CD4-positive, alpha-beta T cell treated with Interleukin-17A for 1 hour (primary cell): Measurements from ENCODE around the gene ST6GAL2.

Experiments used
- DNase-seq: peaks from one replicate; pipeline ENCODE4 v3.0.0-alpha.2; 2020

The ST6GAL2 gene

GRCh38 chr2:106825161-106825560 lies 60.8 kb downstream of the ST6GAL2 start:
- no peak for DNase-seq

DNA sequence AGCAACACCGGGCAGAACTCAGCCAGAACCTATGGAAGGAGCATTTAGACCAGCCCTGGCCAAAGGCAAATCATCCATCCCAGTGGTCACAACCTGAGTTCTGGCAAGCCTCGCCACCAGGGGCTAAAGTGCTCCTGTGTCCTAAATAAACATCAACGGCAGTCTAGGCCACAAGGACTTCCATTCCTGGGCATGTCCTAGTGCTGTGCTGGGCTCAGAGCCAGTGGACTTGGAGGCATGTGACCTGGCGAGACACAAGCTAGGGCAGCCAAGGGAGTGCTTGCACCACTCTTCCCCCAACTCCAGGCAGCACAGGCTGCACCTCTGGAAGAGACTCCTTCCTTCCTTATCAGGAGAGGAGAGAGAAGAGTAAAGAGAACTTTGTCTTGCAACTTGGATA lies 69.0 kb downstream of the ST6GAL2 start:
- DNase-seq, result no peak

GRCh38 chr2:106812841-106813240 lies 73.1 kb downstream of the ST6GAL2 start:
- DNase-seq, result no peak

DNA sequence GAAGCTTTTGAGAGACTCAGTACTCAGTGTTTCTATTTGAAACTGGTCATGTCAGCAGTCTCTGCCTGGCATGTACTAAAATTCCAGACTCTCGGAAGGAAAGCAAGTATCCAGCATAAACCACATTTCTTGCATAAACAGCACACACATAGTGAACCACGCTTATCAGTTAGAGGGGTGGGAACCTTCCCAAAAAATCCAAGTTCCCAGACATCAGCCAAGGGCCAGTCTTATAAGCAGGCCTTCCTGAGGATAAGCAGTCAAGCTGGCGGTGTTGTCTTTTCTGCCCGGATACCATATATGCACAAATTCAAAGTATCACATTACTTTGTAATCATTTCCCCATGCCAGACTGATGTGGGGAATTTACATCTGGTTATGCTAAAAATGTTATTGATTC lies 73.6 kb downstream of the ST6GAL2 start:
- DNase-seq, result no peak

GRCh38 chr2:106805716-106806115 lies 80.3 kb downstream of the ST6GAL2 start:
- no peak for DNase-seq

GRCh38 chr2:106804161-106804560 lies 81.8 kb downstream of the ST6GAL2 start:
- no peak for DNase-seq

DNA sequence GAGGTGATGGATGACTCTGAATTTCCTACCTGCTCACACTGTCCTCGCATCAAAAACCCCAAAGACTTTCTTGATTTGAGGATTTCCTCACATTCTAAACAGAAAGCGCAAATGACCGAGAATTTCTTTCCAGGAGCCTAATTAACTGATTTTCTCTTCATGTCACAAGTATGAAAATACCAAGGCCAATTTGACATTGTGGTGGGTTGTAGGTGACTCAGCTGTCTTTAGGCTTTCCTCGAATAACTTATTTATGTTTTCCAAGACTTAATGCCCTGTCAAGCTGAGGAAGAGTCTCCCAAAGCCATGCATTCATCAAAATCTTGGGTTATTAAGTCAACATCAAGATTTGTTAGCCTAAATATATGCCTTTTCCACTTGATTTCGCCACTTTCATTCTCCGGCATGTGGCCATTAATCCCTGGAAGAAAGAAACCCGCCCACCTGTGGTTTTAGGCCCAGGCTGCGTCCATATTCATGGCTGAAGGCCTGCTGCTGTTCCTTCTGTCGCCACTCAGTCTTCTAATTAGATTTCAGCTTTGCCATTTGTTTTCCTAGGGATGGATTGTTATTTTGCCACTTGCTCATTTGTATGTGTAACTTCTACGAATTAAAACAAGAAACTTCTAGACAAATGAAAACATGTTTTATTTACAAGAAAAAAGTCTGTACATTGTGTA lies 84.9 kb downstream of the ST6GAL2 start:
- DNase-seq, result no peak

- no peak for DNase-seq
Measured at GRCh38 chr2:106800180-106800579, 85.8 kb downstream of the ST6GAL2 start.

DNA sequence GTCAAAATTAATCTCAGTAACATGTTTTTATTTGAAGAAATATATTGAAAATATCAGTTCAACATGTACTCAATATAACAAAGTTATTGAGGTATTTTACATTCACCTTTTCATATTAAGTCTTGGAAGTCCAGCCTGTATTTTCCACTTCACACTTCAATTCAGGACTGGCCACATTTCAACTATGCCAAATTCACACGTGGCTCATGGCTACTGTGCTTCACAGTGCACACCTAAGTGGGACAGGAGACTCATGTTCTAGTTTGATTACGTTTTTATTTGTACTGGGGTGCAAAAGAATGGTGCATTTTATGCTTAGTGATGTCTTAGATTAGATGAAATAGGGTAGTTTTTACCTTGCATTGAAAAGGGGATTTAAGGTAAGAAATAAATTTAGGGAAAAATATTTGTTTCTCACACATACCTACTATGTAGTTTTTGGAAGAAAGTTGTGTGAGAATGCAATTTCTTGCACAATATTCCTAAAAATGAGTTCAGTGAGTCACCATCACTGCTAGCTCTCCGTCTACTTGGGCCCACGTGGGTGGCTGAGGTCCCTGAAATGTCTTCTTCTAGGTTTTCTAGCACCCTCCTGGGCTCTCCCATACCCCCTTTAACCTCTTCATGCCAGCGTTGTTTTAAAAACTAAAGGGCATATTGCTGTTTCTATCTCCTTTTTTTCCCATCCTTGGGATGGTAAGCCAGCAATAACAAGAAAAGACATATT lies 87.0 kb downstream of the ST6GAL2 start:
- DNase-seq, result no peak

GRCh38 chr2:106797494-106797893 lies 88.5 kb downstream of the ST6GAL2 start:
- no peak for DNase-seq

DNA sequence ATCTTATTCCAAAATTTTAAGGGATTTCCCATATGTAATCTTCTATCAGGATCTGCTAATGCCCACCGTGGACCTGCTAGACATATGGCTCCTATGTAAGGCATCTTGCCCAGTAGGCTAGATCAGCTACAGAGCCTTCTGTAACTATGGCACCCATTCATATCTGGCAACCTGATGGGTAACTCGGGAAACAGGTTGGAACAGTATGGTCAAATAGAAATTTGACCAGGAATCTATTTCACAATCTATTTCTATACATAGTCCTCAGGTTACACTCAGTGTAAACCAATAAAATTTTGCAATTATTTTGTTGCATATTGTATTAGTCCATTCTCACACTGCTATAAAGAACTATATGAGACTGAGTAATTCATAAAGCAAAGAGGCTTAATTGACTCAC lies 93.3 kb downstream of the ST6GAL2 start:
- DNase-seq, result no peak

DNA sequence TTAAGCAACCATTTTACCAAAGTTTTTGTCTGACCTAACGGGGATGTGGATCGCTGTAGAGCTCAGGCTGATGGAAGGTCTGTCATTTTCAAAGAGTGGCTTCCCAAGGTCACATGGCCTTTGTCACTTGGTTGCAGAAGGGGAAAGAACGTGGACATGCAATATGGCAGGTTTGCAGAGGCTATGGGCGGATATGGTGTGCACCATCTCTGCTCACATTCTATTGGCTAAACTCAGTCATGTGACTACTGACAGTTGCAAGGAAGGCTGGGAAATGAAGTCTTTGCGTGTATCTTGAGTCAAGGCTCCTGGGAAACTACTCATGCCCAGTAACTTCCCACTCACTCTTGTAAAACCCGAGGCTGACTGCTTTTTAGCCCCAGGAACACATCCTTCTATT lies 96.8 kb downstream of the ST6GAL2 start:
- no peak for DNase-seq

DNA sequence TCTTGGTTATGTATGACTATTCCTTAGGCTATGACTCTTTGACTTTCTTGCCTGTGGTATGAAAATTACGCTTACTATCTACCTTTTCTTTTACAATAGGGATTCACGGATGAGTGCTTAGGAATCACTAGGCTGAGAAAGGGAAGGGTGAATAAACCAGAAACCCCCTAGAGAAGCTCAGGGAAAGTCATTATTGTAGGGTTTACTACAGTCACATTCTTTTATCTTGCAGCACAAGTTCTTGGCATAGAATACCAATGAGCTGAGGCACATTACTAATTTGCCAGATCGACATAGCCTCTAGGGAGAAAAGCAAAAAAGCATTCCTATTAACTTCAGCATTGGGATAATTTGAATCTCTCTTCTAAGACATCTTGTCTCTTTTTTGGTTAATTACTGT lies 103.3 kb downstream of the ST6GAL2 start:
- DNase-seq, result no peak

- no peak for DNase-seq
Measured at GRCh38 chr2:106781196-106781595, 104.8 kb downstream of the ST6GAL2 start.

DNA sequence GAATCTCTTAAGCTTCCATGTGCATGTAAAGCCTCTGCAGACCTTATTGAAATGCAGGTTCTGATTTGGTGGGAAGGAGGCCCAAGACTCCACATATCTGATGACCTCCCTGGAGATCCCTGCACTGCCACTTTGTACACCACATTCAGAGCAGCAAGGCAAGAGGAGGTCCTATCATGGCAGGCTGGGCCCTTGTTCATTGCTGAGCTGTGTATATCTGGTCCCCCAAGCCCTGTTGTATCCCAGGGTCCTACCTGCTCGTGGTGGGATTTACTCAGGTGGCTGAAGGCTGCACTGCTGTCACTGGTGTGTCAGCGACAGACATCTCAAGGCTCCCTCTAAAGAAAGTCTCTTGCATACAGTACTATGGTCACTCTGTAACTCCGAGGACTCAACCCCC lies 114.2 kb downstream of the ST6GAL2 start:
- DNase-seq, result no peak

- no peak for DNase-seq
Measured at GRCh38 chr2:106770986-106771385, 115.0 kb downstream of the ST6GAL2 start.

- DNase-seq, result no peak
Measured at GRCh38 chr2:106764614-106765013, 121.4 kb downstream of the ST6GAL2 start.

DNA sequence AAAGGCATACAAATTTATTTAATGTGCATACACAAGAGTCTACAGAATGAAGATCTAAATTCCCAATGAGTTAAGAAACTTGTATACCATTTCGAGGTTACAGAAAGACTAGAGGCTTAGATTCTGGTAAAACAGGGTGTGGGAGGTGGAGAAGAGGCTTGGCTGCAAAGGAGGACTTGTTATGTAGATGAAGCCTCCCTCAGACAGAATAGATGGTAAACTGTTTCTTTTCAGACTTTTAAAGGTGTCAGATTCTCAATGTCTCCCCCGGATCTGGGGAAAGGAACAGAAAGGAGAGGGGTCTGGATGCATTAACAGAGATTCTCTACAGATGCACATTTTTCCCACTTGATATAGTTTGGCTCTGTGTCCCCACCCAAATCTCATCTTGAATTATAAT lies 126.0 kb downstream of the ST6GAL2 start:
- DNase-seq, result no peak

DNA sequence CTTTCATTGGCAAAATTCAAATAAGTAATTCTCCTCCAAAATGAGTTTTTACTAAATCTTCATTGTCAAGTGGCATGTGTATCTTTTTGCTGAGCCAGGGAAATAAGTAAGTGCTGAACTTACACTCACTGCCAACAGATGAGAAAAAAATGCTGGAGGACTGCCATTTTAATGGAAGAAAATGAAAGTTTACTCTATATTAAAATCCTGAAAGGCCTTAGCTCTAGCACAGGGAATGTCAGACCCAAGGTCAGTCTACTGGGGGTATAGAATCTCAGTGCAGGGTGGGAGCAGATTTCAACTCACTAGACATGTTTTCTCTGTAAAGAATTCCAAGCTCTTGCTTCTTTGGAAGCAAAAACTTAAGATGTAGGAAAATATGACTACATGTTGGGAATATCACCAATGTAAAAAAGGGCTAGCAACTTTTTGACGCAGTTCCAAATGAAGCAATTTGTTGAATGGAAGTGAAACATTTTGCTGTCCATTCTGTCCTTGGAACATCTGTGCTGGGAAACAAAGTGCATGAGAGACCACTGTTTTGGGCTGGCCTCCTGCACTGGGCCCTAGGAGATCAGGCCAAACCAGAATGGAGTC lies 127.0 kb downstream of the ST6GAL2 start:
- DNase-seq, result no peak
